Measurements from ENCODE around the gene SLC17A6. TPM values are rescaled to one million over a fixed set of nuclear protein-coding genes. Genes with fewer than 3 reads are reported as not detected.

Gene SLC17A6
- total and polyA plus RNA-seq, 2 experiments from 2014 or later: not detected

DNA sequence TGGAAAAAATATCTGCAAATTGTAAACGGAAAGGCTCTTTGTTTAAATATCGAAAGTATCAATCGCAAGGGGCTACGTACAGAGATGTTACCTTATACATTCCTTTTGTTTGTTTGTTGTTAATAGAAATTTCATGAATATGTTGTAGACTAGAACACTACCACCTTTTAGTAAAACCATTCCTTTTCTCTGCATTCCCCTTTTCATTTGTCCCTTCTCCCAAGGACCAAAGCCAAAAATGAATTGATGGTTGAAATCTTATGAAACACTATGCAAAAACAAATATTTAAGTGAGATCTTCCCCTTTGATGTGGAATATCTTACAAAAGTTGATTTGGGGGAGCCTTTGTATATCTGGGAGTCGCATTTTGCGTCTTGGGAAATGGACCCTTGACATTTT is 2.1 kb downstream of the SLC17A6 start:
- H3K36me3 ChIP-seq (replicated peaks; ENCODE audit: insufficient read depth, low read depth): no peaks in the 10 kb centered on the region
- H3K27me3 ChIP-seq: peaks cover 83% of the 10 kb centered on the region
- H3K4me2 ChIP-seq: no peak overlapping the region
- TF ChIP-seq EZH2phosphoT487 (IDR thresholded peaks at IDR 0.05; ENCODE audit: low read depth, severe bottlenecking, unreplicated experiment) (no peak), EZH2 (IDR thresholded peaks at IDR 0.05; ENCODE audit: borderline replicate concordance) (peak; percentile 36)
- H2AFZ ChIP-seq: no peak overlapping the region
- no peaks in the 10 kb centered on the region for H3K4me1 ChIP-seq (ENCODE audit: insufficient read depth)
- DNase-seq (ENCODE audit: low spot score): no peak
- H3K27ac ChIP-seq: no peak overlapping the region
- H3K9me2 ChIP-seq (replicated peaks; ENCODE audit: insufficient read depth): no peaks in the 10 kb centered on the region
- WGBS (ENCODE audit: low lambda C conversion rate, missing lambda C conversion rate): 41% methylated on average over 6 of the region's 6 CpGs
- H3K4me3 ChIP-seq: no peak overlapping the region
- H4K20me1 ChIP-seq (ENCODE audit: insufficient read depth, poor library complexity, severe bottlenecking): no peaks in the 10 kb centered on the region
- H3K79me2 ChIP-seq: no peaks in the 10 kb centered on the region
- H3K9me3 ChIP-seq (ENCODE audit: low read depth): no peaks in the 10 kb centered on the region

DNA sequence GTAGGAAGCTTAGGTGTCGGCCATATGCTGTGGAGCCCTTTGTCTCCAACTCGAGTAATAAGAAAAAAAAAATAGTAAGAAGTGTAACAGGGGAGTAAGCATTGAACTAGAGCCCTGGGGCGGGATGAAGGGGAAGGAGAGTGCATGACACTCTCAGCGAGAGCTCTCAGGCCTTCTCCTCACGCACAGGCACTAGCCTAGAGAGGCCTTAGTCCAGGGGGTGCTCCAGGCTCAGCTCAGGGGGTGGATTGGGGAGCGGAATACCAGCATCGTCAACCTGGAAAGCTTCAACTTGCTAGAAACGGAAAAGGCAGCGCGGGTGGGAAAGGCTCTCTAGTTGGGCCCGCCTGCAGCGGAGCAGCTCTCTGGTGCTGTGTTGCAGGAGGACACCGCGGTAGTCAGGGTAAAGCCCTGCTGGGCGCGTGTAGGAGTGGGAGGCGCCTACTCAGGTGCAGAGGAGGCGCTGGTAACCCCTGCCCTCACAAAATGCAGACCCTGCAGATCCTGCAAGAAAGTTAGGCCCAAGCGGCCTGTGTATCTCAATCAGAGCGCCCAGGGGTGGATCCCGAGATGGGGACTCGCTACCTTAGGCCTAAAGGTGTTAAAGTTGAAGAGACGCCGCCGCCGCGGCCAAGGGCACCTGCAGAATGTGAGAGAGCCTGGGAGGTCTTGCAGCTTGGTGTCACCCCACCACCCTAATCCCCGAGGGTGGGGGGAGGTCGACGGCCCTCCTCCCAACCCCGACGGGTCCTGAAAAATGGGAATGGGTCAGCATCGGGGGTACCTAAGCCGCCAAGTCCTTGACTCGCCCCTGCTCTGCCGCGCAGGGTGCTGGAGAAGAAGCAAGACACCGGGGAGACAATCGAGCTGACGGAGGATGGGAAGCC is 2.8 kb downstream of the SLC17A6 start:
- H3K4me2 ChIP-seq: no peak overlapping the region
- H3K36me3 ChIP-seq (replicated peaks; ENCODE audit: insufficient read depth, low read depth): no peaks in the 10 kb centered on the region
- DNase-seq (ENCODE audit: low spot score): no peak
- H3K27ac ChIP-seq: no peak overlapping the region
- H3K4me1 ChIP-seq (ENCODE audit: insufficient read depth): no peaks in the 10 kb centered on the region
- TF ChIP-seq, protein P1, sequence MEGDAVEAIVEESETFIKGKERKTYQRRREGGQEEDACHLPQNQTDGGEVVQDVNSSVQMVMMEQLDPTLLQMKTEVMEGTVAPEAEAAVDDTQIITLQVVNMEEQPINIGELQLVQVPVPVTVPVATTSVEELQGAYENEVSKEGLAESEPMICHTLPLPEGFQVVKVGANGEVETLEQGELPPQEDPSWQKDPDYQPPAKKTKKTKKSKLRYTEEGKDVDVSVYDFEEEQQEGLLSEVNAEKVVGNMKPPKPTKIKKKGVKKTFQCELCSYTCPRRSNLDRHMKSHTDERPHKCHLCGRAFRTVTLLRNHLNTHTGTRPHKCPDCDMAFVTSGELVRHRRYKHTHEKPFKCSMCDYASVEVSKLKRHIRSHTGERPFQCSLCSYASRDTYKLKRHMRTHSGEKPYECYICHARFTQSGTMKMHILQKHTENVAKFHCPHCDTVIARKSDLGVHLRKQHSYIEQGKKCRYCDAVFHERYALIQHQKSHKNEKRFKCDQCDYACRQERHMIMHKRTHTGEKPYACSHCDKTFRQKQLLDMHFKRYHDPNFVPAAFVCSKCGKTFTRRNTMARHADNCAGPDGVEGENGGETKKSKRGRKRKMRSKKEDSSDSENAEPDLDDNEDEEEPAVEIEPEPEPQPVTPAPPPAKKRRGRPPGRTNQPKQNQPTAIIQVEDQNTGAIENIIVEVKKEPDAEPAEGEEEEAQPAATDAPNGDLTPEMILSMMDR (IDR thresholded peaks at IDR 0.05; ENCODE audit: poor library complexity): no peak
- TF ChIP-seq EZH2 (IDR thresholded peaks at IDR 0.05; ENCODE audit: borderline replicate concordance): peak; percentile 25
- H3K79me2 ChIP-seq: no peaks in the 10 kb centered on the region
- H2AFZ ChIP-seq: no peak overlapping the region
- no peak overlapping the region for H3K4me3 ChIP-seq
- H3K9me3 ChIP-seq (ENCODE audit: low read depth): no peaks in the 10 kb centered on the region
- no peaks in the 10 kb centered on the region for H4K20me1 ChIP-seq (ENCODE audit: insufficient read depth, poor library complexity, severe bottlenecking)
- no peaks in the 10 kb centered on the region for H3K9me2 ChIP-seq (replicated peaks; ENCODE audit: insufficient read depth)
- H3K27me3 ChIP-seq: peaks cover 85% of the 10 kb centered on the region
- WGBS (ENCODE audit: low lambda C conversion rate, missing lambda C conversion rate): 20% methylated on average over 37 of the region's 40 CpGs

- Histone ChIP-seq H3K36me3 (replicated peaks; ENCODE audit: insufficient read depth, low read depth) (no peaks in the 10 kb centered on the region), H2AFZ (no peak overlapping the region), H3K4me1 (ENCODE audit: insufficient read depth) (no peaks in the 10 kb centered on the region), H3K9me2 (replicated peaks; ENCODE audit: insufficient read depth) (no peaks in the 10 kb centered on the region), H3K79me2 (no peaks in the 10 kb centered on the region), H3K27ac (no peak overlapping the region), H3K9me3 (ENCODE audit: low read depth) (no peaks in the 10 kb centered on the region), H3K27me3 (peaks cover 91% of the 10 kb centered on the region), H3K4me3 (no peak overlapping the region), H4K20me1 (ENCODE audit: insufficient read depth, poor library complexity, severe bottlenecking) (no peaks in the 10 kb centered on the region), H3K4me2 (no peak overlapping the region)
- TF ChIP-seq, protein P1 (IDR thresholded peaks at IDR 0.05; ENCODE audit: poor library complexity): no peak
- TF ChIP-seq EZH2 (IDR thresholded peaks at IDR 0.05; ENCODE audit: borderline replicate concordance): no peak
- no peak for TF ChIP-seq EZH2phosphoT487 (IDR thresholded peaks at IDR 0.05; ENCODE audit: low read depth, severe bottlenecking, unreplicated experiment)
- DNase-seq (ENCODE audit: low spot score): peak; percentile 5
- WGBS (ENCODE audit: low lambda C conversion rate, missing lambda C conversion rate): 37% methylated on average over 22 of the region's 23 CpGs
Observed at GRCh38 chr11:22341588-22341931, 3.4 kb downstream of the SLC17A6 start.

DNA sequence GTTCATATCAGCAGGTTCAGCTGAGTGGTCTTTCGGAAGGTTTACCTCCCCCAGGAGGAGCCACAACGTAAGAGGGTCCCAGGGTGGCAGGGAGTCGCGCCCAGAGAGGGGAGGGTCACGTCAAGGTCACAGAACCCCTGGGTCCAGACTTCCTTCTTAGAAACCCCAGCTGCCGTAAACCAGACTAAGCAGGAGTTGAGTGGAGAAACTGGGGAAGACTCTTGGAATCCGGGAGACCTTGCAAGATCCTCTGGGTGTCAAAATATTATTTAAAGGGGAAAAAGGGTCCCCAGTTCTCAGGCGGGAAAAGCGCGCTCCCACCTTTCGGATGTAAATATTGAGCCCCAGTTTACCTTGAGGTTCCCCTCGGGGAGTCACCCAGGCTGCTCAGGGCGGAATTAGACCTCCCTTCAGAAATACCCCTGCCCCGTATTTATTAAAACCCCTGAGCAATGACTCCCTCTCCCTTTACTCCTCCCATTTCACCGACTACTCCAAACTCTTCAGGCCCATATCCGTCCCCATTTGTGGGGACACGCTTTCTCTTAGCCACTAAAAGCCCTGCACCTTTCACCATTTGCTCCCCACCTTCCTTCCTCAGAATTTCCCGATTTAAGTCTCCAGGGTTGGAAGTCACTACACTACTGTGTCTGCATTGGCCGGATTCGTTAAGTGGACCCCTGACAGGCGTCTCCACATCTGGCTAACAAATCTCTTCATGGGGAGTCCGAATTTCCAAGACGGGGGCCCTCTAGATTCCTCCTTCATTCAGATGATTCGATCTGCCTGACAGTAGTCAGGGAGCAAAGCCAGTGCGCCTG is 4.2 kb downstream of the SLC17A6 start:
- Histone ChIP-seq H3K27me3 (peaks cover 88% of the 10 kb centered on the region), H3K4me3 (no peak overlapping the region), H3K4me2 (no peak overlapping the region), H3K36me3 (replicated peaks; ENCODE audit: insufficient read depth, low read depth) (no peaks in the 10 kb centered on the region), H3K9me2 (replicated peaks; ENCODE audit: insufficient read depth) (no peaks in the 10 kb centered on the region), H3K27ac (no peak overlapping the region), H3K4me1 (ENCODE audit: insufficient read depth) (no peaks in the 10 kb centered on the region), H2AFZ (no peak overlapping the region), H3K79me2 (no peaks in the 10 kb centered on the region), H3K9me3 (ENCODE audit: low read depth) (no peaks in the 10 kb centered on the region), H4K20me1 (ENCODE audit: insufficient read depth, poor library complexity, severe bottlenecking) (no peaks in the 10 kb centered on the region)
- WGBS (ENCODE audit: low lambda C conversion rate, missing lambda C conversion rate): 25% methylated on average over 25 of the region's 25 CpGs
- TF ChIP-seq EZH2 (IDR thresholded peaks at IDR 0.05; ENCODE audit: borderline replicate concordance): no peak
- TF ChIP-seq, protein P1 (IDR thresholded peaks at IDR 0.05; ENCODE audit: poor library complexity): no peak
- peak; percentile 20 for TF ChIP-seq EZH2phosphoT487 (IDR thresholded peaks at IDR 0.05; ENCODE audit: low read depth, severe bottlenecking, unreplicated experiment)
- no peak for DNase-seq (ENCODE audit: low spot score)

Data from hepatocyte (in vitro differentiated cells).